Measurements from ENCODE around the gene DCANP1.

Gene DCANP1

GRCh38 chr5:135457424-135458071 is 10.4 kb upstream of the DCANP1 start:
- H3K27ac Mint-ChIP-seq: no peak overlapping the region
- no peaks in the 10 kb centered on the region for H3K9me3 Mint-ChIP-seq
- peaks cover 46% of the 10 kb centered on the region for H3K27me3 Mint-ChIP-seq (ENCODE audit: low read depth)
- no peaks in the 10 kb centered on the region for H3K36me3 Mint-ChIP-seq (ENCODE audit: low read depth)
- H3K4me1 Mint-ChIP-seq: peaks cover 7% of the 10 kb centered on the region
- TF ChIP-seq, protein P1, sequence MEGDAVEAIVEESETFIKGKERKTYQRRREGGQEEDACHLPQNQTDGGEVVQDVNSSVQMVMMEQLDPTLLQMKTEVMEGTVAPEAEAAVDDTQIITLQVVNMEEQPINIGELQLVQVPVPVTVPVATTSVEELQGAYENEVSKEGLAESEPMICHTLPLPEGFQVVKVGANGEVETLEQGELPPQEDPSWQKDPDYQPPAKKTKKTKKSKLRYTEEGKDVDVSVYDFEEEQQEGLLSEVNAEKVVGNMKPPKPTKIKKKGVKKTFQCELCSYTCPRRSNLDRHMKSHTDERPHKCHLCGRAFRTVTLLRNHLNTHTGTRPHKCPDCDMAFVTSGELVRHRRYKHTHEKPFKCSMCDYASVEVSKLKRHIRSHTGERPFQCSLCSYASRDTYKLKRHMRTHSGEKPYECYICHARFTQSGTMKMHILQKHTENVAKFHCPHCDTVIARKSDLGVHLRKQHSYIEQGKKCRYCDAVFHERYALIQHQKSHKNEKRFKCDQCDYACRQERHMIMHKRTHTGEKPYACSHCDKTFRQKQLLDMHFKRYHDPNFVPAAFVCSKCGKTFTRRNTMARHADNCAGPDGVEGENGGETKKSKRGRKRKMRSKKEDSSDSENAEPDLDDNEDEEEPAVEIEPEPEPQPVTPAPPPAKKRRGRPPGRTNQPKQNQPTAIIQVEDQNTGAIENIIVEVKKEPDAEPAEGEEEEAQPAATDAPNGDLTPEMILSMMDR (IDR thresholded peaks at IDR 0.05; ENCODE audit: unreplicated experiment in 3 of 3): peak; percentile 67 to 76 (median 71)
- no peak overlapping the region for H3K4me3 Mint-ChIP-seq

DNA sequence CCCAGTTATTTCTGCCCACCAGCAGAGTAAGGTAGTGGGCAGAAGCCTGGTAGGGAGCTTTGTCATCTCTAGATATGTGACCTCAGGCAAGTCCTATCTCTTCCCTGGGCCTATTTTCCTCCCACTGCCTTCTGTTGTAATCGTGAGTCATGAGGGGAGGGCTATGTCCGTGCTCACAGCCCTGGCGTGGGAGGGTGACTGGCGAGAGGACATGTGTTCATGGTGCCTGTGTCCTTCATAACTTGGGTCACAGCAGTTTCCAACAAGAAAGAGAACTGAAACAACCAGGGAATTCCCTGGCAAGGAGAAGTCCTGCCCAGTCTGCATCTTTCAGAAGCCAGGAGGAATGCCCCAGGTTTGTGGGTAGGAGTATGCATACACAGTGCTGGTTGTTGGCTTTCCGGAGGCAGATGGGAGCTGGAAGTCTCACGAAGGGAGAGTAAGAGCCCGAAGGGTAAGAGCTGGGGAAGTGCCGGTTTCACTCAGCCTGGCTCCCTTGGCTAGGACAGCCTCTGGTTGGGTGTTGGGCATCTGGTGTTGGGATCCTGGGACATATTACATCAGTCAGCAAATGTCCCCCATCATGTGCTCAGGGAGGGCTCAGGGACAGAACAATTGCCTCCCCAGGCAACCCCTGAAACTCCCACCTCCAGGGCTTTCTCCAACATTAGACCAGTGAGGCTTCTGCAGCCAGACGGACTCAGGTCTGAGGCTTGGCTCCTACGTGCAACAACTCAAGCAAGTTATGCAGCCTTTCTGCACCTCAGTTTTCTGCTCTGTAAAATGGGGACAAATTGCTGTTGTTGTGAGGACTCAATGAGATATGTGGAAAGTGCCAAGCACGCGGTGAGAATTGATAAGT is 9.3 kb upstream of the DCANP1 start:
- no peak overlapping the region for H3K4me3 Mint-ChIP-seq
- TF ChIP-seq, protein P1 (IDR thresholded peaks at IDR 0.05; ENCODE audit: unreplicated experiment in 3 of 3): no peak
- peaks cover 7% of the 10 kb centered on the region for H3K4me1 Mint-ChIP-seq
- no peaks in the 10 kb centered on the region for H3K36me3 Mint-ChIP-seq (ENCODE audit: low read depth)
- peaks cover 40% of the 10 kb centered on the region for H3K27me3 Mint-ChIP-seq (ENCODE audit: low read depth)
- H3K9me3 Mint-ChIP-seq: no peaks in the 10 kb centered on the region
- no peak overlapping the region for H3K27ac Mint-ChIP-seq

- TF ChIP-seq, protein P1 (IDR thresholded peaks at IDR 0.05; ENCODE audit: unreplicated experiment in 3 of 3): no peak
- H3K9me3 Mint-ChIP-seq: no peaks in the 10 kb centered on the region
- H3K27ac Mint-ChIP-seq: no peak overlapping the region
- H3K27me3 Mint-ChIP-seq (ENCODE audit: low read depth): peaks cover 35% of the 10 kb centered on the region
- H3K4me3 Mint-ChIP-seq: no peak overlapping the region
- H3K4me1 Mint-ChIP-seq: peaks cover 7% of the 10 kb centered on the region
- H3K36me3 Mint-ChIP-seq (ENCODE audit: low read depth): no peaks in the 10 kb centered on the region
Observed at GRCh38 chr5:135455876-135456237, 8.7 kb upstream of the DCANP1 start.

GRCh38 chr5:135454946-135455345 is 7.8 kb upstream of the DCANP1 start:
- H3K9me3 Mint-ChIP-seq: no peaks in the 10 kb centered on the region
- H3K27me3 Mint-ChIP-seq (ENCODE audit: low read depth): peaks cover 36% of the 10 kb centered on the region
- no peak overlapping the region for H3K27ac Mint-ChIP-seq
- H3K4me3 Mint-ChIP-seq: no peak overlapping the region
- peaks cover 7% of the 10 kb centered on the region for H3K4me1 Mint-ChIP-seq
- TF ChIP-seq, protein P1 (IDR thresholded peaks at IDR 0.05; ENCODE audit: unreplicated experiment in 3 of 3): no peak
- no peaks in the 10 kb centered on the region for H3K36me3 Mint-ChIP-seq (ENCODE audit: low read depth)

GRCh38 chr5:135453613-135454012 is 6.5 kb upstream of the DCANP1 start:
- Mint-ChIP-seq H3K27me3 (ENCODE audit: low read depth) (peaks cover 27% of the 10 kb centered on the region), H3K9me3 (no peaks in the 10 kb centered on the region), H3K36me3 (ENCODE audit: low read depth) (no peaks in the 10 kb centered on the region), H3K4me3 (no peak overlapping the region), H3K4me1 (peaks cover 5% of the 10 kb centered on the region), H3K27ac (no peak overlapping the region)
- TF ChIP-seq, protein P1 (IDR thresholded peaks at IDR 0.05; ENCODE audit: unreplicated experiment in 3 of 3): no peak
